Progenitor cell of endocrine pancreas (in vitro differentiated cells): ENCODE results near the gene SPTBN1. TPM values are rescaled to one million over a fixed set of nuclear protein-coding genes. Genes with fewer than 3 reads are reported as not detected.
A peak's percentile ranks its signal among the peaks of the same experiment; 100 is the strongest.

Experiments used
- DNase-seq: peaks from one replicate; pipeline ENCODE4 v3.0.0; 2021; ENCODE audit warnings: low spot score; ENCODE audit not compliant: unreplicated experiment
- H3K27ac Mint-ChIP-seq: 2 replicates; pipeline ENCODE4 v1.8.0; 2021; ENCODE audit warnings: mild to moderate bottlenecking, moderate library complexity, mixed read lengths
- H3K27me3 Mint-ChIP-seq: 2 replicates; pipeline ENCODE4 v1.8.0; 2021; ENCODE audit warnings: mixed read lengths
- H3K36me3 Mint-ChIP-seq: 2 replicates; pipeline ENCODE4 v1.8.0; 2022; ENCODE audit warnings: mixed read lengths; ENCODE audit not compliant: insufficient read depth
- H3K4me1 Mint-ChIP-seq: 2 replicates; pipeline ENCODE4 v1.8.0; 2021; ENCODE audit warnings: low read depth, mixed read lengths
- H3K4me3 Mint-ChIP-seq: 2 replicates; pipeline ENCODE4 v1.8.0; 2021; ENCODE audit warnings: low read depth, mild to moderate bottlenecking, moderate library complexity, mixed read lengths
- H3K9me3 Mint-ChIP-seq: 2 replicates; pipeline ENCODE4 v1.8.0; 2021; ENCODE audit warnings: low read depth, mixed read lengths
- CTCF ChIP-seq: fragments of 200-600 bp; sonication (generic); IDR thresholded peaks from one replicate; pipeline ENCODE4 v1.5.0; 2021; ENCODE audit warnings: antibody characterized with exemption, mild to moderate bottlenecking; ENCODE audit not compliant: unreplicated experiment
- total RNA-seq: library from RNA; stranded (reverse); gene quantifications from 2 replicates; pipeline ENCODE4 v1.2.1, GENCODE V29; 2021

The SPTBN1 gene
- total RNA-seq, 1 donor from 2014 or later: 287 TPM

- Mint-ChIP-seq H3K27me3 (no peaks in the 10 kb centered on the region), H3K36me3 (no peaks in the 10 kb centered on the region), H3K27ac (no peak overlapping the region), H3K9me3 (no peaks in the 10 kb centered on the region), H3K4me3 (no peak overlapping the region), H3K4me1 (peaks cover 5% of the 10 kb centered on the region)
- DNase-seq: no peak
- TF ChIP-seq CTCF: no peak
Measured at GRCh38 chr2:54539683-54540082, 83.6 kb downstream of the SPTBN1 start.

DNA sequence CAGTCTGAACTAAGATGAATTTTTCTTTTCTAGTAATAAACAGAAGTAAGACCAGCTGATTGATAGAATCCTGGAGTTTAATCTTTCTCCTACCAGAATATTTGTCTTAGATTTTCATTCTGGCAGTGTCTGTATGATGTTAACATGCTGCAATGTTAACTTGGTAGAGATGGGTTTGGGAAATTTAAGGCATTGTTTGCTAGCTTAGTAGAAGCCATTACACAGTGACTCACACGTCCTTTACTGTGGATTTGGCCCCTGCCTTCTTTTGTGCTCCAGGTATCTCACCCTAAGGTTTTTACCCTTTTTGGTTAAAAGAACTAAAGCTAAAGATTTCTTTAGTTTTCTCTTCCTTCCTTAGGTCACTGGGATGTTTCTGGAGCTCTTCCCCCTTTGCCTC is 84.1 kb downstream of the SPTBN1 start:
- Mint-ChIP-seq H3K36me3 (no peaks in the 10 kb centered on the region), H3K27ac (no peak overlapping the region), H3K4me1 (peaks cover 3% of the 10 kb centered on the region), H3K27me3 (no peaks in the 10 kb centered on the region), H3K4me3 (no peak overlapping the region), H3K9me3 (no peaks in the 10 kb centered on the region)
- no peak for DNase-seq
- TF ChIP-seq CTCF: no peak

GRCh38 chr2:54541995-54542394 is 85.9 kb downstream of the SPTBN1 start:
- no peaks in the 10 kb centered on the region for H3K9me3 Mint-ChIP-seq
- TF ChIP-seq CTCF: no peak
- H3K4me3 Mint-ChIP-seq: no peak overlapping the region
- no peak for DNase-seq
- no peaks in the 10 kb centered on the region for H3K27me3 Mint-ChIP-seq
- peaks cover 15% of the 10 kb centered on the region for H3K4me1 Mint-ChIP-seq
- no peak overlapping the region for H3K27ac Mint-ChIP-seq
- no peaks in the 10 kb centered on the region for H3K36me3 Mint-ChIP-seq

GRCh38 chr2:54543733-54544396 is 87.7 kb downstream of the SPTBN1 start:
- DNase-seq: no peak
- Mint-ChIP-seq H3K27me3 (no peaks in the 10 kb centered on the region), H3K27ac (no peak overlapping the region), H3K4me1 (peaks cover 16% of the 10 kb centered on the region), H3K9me3 (no peaks in the 10 kb centered on the region), H3K36me3 (no peaks in the 10 kb centered on the region), H3K4me3 (no peak overlapping the region)
- no peak for TF ChIP-seq CTCF

GRCh38 chr2:54545702-54546450 is 89.7 kb downstream of the SPTBN1 start:
- peaks cover 26% of the 10 kb centered on the region for H3K4me1 Mint-ChIP-seq
- no peak for TF ChIP-seq CTCF
- DNase-seq: no peak
- H3K4me3 Mint-ChIP-seq: no peak overlapping the region
- H3K9me3 Mint-ChIP-seq: no peaks in the 10 kb centered on the region
- no peaks in the 10 kb centered on the region for H3K36me3 Mint-ChIP-seq
- peak overlapping the region; percentile 81 for H3K27ac Mint-ChIP-seq
- H3K27me3 Mint-ChIP-seq: no peaks in the 10 kb centered on the region
